Measurements from ENCODE around the gene CTIF.

The CTIF gene

GRCh38 chr18:48769006-48769636 is 230.3 kb downstream of the CTIF start:
- DNase-seq (ENCODE audit: low read depth in 2 of 3, low spot score in 1 of 3) = no peak

- DNase-seq (ENCODE audit: low read depth in 2 of 3, low spot score in 1 of 3) = no peak
Measured at GRCh38 chr18:48770243-48770642, 231.4 kb downstream of the CTIF start.

- no peak for DNase-seq (ENCODE audit: low read depth in 2 of 3, low spot score in 1 of 3)
Measured at GRCh38 chr18:48771641-48772375, 233.0 kb downstream of the CTIF start.

- DNase-seq (ENCODE audit: low read depth in 2 of 3, low spot score in 1 of 3) = no peak
Measured at GRCh38 chr18:48772457-48772856, 233.6 kb downstream of the CTIF start.

GRCh38 chr18:48773821-48774220 is 235.0 kb downstream of the CTIF start:
- DNase-seq (ENCODE audit: low read depth in 2 of 3, low spot score in 1 of 3) = no peak

GRCh38 chr18:48774941-48775340 is 236.1 kb downstream of the CTIF start:
- no peak for DNase-seq (ENCODE audit: low read depth in 2 of 3, low spot score in 1 of 3)

- no peak for DNase-seq (ENCODE audit: low read depth in 2 of 3, low spot score in 1 of 3)
Measured at GRCh38 chr18:48775372-48776155, 236.7 kb downstream of the CTIF start.

GRCh38 chr18:48776156-48776555 is 237.3 kb downstream of the CTIF start:
- no peak for DNase-seq (ENCODE audit: low read depth in 2 of 3, low spot score in 1 of 3)

- DNase-seq (ENCODE audit: low read depth in 2 of 3, low spot score in 1 of 3) = no peak
Measured at GRCh38 chr18:48776641-48777025, 237.8 kb downstream of the CTIF start.

- DNase-seq (ENCODE audit: low read depth in 2 of 3, low spot score in 1 of 3) = peak; percentile 40 to 61 (median 56)
Measured at GRCh38 chr18:48777026-48777743, 238.4 kb downstream of the CTIF start.

GRCh38 chr18:48777744-48778116 is 238.9 kb downstream of the CTIF start:
- no peak for DNase-seq (ENCODE audit: low read depth in 2 of 3, low spot score in 1 of 3)

GRCh38 chr18:48778344-48779011 is 239.6 kb downstream of the CTIF start:
- DNase-seq (ENCODE audit: low read depth in 2 of 3, low spot score in 1 of 3) = no peak

- no peak for DNase-seq (ENCODE audit: low read depth in 2 of 3, low spot score in 1 of 3)
Measured at GRCh38 chr18:48779462-48779861, 240.6 kb downstream of the CTIF start.

GRCh38 chr18:48780201-48780912 is 241.5 kb downstream of the CTIF start:
- DNase-seq (ENCODE audit: low read depth in 2 of 3, low spot score in 1 of 3) = no peak

- DNase-seq (ENCODE audit: low read depth in 2 of 3, low spot score in 1 of 3) = no peak
Measured at GRCh38 chr18:48780913-48781162, 242.0 kb downstream of the CTIF start.

- DNase-seq (ENCODE audit: low read depth in 2 of 3, low spot score in 1 of 3) = no peak
Measured at GRCh38 chr18:48781163-48781987, 242.5 kb downstream of the CTIF start.

- no peak for DNase-seq (ENCODE audit: low read depth in 2 of 3, low spot score in 1 of 3)
Measured at GRCh38 chr18:48781988-48782363, 243.1 kb downstream of the CTIF start.

GRCh38 chr18:48782381-48782861 is 243.6 kb downstream of the CTIF start:
- no peak for DNase-seq (ENCODE audit: low read depth in 2 of 3, low spot score in 1 of 3)

- no peak for DNase-seq (ENCODE audit: low read depth in 2 of 3, low spot score in 1 of 3)
Measured at GRCh38 chr18:48783616-48784520, 245.0 kb downstream of the CTIF start.

All from stimulated activated CD4-positive, alpha-beta T cell treated with anti-CD3 and anti-CD28 coated beads, Interleukin-12 subunit alpha, Interleukin-12 subunit beta, amount 100 ng/mL, for 48 hours (primary cell).